GM10248 (cell line): ENCODE measurements around the gene PLXNC1.

Experiments used
- CTCF ChIA-PET: fragments of 300-600 bp; sonication (Branson Sonifier 250); formaldehyde crosslinking; extraction: SDS; loops from one replicate; lab custom pipeline; 2021; ENCODE audit warnings: antibody characterized with exemption; lab: Yijun Ruan, JAX
- POLR2A ChIA-PET: fragments of 350-650 bp; sonication (Branson Sonifier 250); formaldehyde crosslinking; extraction: SDS; loops from one replicate; lab custom pipeline; 2020; ENCODE audit warnings: antibody characterized with exemption; lab: Yijun Ruan, JAX
- DNase-seq: peaks from one replicate; pipeline ENCODE4 v3.0.0; 2012; ENCODE audit errors: extremely low spot score
- TF ChIP-seq, protein P1 (sequence below): IDR thresholded peaks from 2 replicates; pipeline ENCODE4 v1.5.1; 2012; ENCODE audit warnings: mild to moderate bottlenecking, low read depth; ENCODE audit errors: extremely low read depth, missing control alignments, control extremely low read depth

Gene PLXNC1

DNA sequence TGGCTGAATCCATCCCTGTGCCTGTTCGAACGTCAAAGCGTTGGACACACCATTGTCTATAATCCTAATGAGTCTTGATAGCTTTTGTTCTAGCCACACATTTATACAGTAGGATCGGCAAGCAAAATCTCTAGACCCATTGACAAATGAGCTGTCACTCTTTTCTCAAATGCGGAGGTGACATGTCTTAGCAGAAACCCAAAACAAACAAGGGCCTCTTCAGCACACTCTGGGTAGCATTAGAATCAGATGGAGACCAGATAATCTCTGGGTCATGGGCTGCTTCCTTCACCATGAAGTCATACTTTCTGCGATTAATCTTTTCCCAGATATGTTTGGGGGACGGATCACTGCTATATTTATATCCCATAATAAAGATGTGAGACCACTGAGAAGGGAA is 100.2 kb downstream of the PLXNC1 start:
- DNase-seq: no peak
- TF ChIP-seq, protein P1, sequence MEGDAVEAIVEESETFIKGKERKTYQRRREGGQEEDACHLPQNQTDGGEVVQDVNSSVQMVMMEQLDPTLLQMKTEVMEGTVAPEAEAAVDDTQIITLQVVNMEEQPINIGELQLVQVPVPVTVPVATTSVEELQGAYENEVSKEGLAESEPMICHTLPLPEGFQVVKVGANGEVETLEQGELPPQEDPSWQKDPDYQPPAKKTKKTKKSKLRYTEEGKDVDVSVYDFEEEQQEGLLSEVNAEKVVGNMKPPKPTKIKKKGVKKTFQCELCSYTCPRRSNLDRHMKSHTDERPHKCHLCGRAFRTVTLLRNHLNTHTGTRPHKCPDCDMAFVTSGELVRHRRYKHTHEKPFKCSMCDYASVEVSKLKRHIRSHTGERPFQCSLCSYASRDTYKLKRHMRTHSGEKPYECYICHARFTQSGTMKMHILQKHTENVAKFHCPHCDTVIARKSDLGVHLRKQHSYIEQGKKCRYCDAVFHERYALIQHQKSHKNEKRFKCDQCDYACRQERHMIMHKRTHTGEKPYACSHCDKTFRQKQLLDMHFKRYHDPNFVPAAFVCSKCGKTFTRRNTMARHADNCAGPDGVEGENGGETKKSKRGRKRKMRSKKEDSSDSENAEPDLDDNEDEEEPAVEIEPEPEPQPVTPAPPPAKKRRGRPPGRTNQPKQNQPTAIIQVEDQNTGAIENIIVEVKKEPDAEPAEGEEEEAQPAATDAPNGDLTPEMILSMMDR: no peak
- CTCF ChIA-PET: interaction anchor here (1.5 kb wide), 1 partner anchor 107 kb away, joined by 4 read pairs; no protein-coding TSS in a partner anchor
- POLR2A ChIA-PET: no interaction called here

GRCh38 chr12:94250130-94250529 is 101.8 kb downstream of the PLXNC1 start:
- ChIA-PET POLR2A (no interaction called here), CTCF (interaction anchor here (0.9 to 1.8 kb wide), 4 partner anchors 10 to 185 kb away, joined by 3 to 6 read pairs (median 3); no protein-coding TSS in a partner anchor)
- TF ChIP-seq, protein P1: no peak
- no peak for DNase-seq

- DNase-seq: no peak
- CTCF ChIA-PET: interaction anchor here (0.9 to 1.7 kb wide), 2 partner anchors 11 to 13 kb away, joined by 3 to 4 read pairs; no protein-coding TSS in a partner anchor
- TF ChIP-seq, protein P1: no peak
- POLR2A ChIA-PET: interaction anchor here (0.7 kb wide), 1 partner anchor 20 kb away, joined by 3 read pairs; no protein-coding TSS in a partner anchor
These were observed 105.9 kb downstream of the PLXNC1 start for GRCh38 chr12:94254270-94254669.

GRCh38 chr12:94255006-94255405 is 106.6 kb downstream of the PLXNC1 start:
- DNase-seq: no peak
- TF ChIP-seq, protein P1: no peak
- ChIA-PET POLR2A (no interaction called here), CTCF (interaction anchor here (0.9 to 1.7 kb wide), 3 partner anchors 11 to 22 kb away, joined by 3 to 4 read pairs (median 3); no protein-coding TSS in a partner anchor)

DNA sequence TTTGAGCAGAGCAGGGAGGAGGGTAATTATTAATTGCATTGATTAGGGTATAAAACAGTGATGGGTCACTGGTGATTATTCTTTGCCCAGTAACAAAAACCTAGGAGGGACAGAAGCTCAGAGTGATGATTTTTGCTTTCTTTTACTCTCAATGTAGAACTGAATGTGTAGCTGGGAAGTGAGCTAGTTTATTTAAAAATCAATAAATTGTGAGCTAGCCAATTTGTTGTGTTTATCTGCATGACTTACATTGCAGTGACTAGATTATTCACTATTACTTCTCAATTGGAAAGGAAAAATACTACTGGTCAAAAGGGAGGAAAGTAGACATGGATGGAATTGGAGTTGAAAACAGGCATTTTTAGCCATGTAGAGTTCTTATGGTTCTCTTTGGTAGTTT is 107.1 kb downstream of the PLXNC1 start:
- CTCF ChIA-PET: interaction anchor here (0.9 to 1.7 kb wide), 3 partner anchors 10 to 22 kb away, joined by 3 to 4 read pairs (median 4); no protein-coding TSS in a partner anchor
- TF ChIP-seq, protein P1: no peak

GRCh38 chr12:94258593-94258992 is 110.2 kb downstream of the PLXNC1 start:
- DNase-seq: no peak
- TF ChIP-seq, protein P1: no peak
- ChIA-PET POLR2A (no interaction called here), CTCF (no interaction called here)

More for the DNA sequence above, 107.1 kb downstream of the PLXNC1 start:
- POLR2A ChIA-PET: interaction anchor here (1.7 kb wide), 1 partner anchor 47 kb away, joined by 3 read pairs; no protein-coding TSS in a partner anchor
- DNase-seq: no peak
